HG03280 (cell line): ENCODE data around the gene FGD2.
A peak's percentile ranks its signal among the peaks of the same experiment; 100 is the strongest.

Experiments used
- ATAC-seq: cut with Tn5 transposase; IDR thresholded peaks from one replicate; pipeline ENCODE4 v1.9.1; 2021; ENCODE audit warnings: mild to moderate bottlenecking, moderate library complexity; ENCODE audit not compliant: unreplicated experiment

FGD2 gene

GRCh38 chr6:37016995-37017394 is 11.5 kb downstream of the FGD2 start:
- ATAC-seq = no peak

DNA sequence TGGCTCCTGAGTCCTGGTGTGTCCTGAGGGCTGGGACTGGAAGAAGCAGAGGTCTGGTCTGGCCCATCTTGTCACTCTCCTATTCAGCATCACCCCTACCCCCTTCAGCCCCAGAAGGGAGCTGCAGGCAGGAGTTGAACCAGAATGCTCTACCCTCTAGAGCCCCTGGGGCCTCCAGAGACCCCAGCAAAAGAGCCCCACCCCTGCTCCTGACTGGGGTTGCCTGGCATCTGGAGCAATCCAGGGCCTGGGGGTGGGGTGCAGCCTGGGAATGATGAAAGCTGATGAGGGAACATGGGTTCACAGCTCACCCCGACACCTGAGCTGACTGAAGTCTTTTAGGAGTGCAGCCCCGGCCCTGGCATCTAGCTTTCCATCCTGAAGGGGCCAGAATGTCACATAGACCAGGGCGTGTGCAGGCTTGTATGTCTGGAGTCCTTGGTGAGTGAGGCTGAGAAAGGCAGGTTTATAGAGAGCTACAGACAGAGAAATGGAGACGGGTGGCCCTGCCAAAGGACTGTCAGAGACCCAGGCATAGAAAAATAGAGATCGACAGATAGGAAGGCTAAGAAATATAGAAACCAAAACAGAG is 12.2 kb downstream of the FGD2 start:
- ATAC-seq = no peak

GRCh38 chr6:37018198-37019064 is 13.0 kb downstream of the FGD2 start:
- ATAC-seq = peak; percentile 93

DNA sequence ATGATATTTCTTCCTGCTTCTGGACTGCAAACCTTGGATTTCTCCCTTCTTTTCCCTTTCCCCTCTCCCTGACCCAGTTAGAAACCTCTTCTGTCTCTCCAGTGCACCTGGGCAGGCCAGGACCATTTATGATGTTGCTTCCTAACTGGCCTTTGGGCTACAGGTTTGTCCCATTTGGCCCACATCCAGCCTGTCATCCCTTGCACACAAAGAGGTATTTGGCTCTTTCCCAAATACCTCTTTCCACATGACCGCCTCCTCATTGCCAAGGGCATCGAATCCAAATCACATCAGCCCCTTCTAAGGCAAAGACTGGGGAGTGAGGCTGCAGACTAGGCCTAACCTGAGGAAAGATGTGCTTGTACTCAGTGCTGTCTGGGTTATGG is 13.6 kb downstream of the FGD2 start:
- no peak for ATAC-seq

DNA sequence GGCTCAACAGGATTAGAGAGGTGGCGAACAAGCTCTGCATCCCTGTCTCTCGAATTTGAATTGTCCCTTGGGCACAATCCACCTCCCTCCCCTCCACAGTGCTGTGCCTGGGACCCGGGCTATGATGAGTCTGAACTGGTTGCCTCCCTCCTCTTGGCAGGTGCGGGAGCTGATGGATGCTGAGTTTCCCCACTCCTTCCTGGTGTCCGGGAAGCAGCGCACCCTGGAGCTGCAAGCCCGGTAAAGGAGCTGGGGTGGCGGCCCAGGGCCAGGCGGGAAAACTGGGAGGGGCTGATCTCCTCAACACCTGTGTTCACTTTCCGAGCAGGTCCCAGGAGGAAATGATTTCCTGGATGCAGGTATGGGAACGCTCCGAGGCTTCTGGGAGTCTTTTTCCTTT is 14.9 kb downstream of the FGD2 start:
- ATAC-seq = no peak

- no peak for ATAC-seq
These were observed 15.4 kb downstream of the FGD2 start for GRCh38 chr6:37020812-37021211.

DNA sequence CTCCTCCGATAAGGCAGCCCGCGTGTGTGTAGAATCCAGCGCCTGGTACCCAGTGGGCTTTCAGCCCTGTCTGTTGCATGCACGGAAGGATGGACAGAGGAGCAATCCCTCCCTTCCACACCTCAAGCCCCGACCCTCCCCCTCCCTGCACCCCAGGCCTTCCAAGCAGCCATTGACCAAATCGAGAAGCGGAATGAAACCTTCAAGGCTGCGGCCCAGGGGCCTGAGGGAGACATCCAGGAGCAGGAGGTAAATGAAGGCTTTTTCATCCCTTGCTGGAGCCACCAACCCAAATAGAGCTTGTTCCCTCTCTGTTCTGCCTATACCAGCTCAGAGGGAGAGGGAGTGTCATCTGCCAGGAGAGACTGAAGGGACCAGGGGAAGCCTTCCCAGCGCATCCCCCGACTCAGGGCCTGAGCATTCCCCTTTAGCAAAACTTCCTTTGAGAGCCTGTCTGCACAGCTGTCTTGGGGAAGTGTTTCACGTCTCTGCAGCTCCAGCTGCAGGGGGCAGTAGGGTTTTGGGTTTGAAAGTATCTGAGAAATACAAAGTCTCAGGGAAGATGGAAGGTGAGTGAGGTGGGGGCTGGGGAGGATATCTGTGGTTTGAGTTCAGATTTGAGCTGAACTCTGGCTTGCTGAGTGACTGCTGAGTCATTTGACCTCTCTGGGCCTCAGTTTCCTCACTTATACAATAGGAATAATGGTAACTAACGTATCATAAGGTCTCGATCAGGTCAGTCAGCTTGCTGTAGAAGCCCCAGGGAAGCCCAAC is 16.1 kb downstream of the FGD2 start:
- no peak for ATAC-seq

GRCh38 chr6:37022135-37022863 is 16.8 kb downstream of the FGD2 start:
- ATAC-seq = no peak

DNA sequence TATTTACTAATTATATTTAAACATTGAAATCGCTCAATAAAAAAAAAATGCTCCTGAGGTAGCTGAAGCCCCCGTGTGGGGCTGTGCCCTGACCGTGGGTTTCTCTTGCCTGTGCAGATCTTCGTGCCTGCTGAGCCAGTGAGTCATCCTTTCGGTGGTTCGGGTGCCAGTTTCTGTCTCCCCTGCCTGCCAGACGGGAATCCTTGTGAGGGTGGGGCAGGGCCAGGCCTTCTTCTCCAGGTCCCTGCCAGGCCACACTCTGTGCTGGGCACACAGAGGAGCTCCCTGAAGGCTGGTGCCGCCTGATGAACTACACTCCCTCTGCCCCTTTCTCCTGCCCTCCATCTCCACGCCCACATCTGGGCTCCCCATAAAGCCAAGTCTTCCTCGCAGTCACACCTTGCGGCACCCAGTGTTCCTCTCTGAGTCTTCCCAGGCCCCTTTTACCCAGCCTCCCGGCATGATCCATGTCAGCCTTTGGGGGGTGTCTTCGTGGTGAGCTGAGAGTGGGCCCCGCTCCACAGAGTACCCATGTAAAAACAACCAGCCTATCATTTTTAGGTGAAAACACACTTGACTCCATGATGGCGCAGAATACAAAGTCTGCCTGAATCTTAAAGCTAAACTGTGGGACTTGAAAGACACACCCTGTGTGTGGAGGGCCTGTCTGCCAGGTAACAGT is 19.3 kb downstream of the FGD2 start:
- no peak for ATAC-seq

- ATAC-seq = no peak
These were observed 20.4 kb downstream of the FGD2 start for GRCh38 chr6:37025621-37026466.

DNA sequence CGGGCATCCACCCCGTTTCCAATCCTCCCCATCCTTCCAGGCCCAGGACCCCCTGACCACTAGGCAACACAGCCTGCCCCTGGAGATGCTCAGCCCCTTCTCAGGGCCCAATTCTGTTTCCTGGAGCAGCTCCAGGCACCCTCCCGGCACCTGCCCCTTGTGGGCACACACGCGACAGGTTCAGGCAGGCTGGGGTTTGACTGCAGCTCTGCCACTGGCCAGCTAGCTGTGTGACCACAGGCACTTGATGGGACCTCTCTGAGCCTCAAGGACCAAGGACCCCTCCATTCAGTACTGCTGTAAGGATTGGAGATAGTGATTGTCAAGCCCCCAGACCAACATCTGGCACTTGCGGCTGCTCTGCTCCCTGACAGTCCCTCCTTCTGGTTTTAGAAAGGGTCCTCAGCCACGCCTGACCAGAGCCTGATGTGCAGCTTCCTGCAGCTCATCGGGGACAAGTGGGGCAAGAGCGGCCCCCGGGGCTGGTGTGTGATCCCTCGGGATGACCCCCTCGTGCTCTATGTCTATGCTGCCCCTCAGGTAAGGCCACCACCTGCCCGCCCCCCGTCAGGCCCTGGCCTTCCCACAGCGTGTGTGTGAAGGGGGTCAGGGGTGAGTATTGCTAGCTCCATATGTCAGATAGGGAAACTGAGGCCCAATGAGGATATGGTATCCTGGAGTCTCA is 21.7 kb downstream of the FGD2 start:
- no peak for ATAC-seq

- ATAC-seq = no peak
These were observed 22.5 kb downstream of the FGD2 start for GRCh38 chr6:37027811-37028469.

DNA sequence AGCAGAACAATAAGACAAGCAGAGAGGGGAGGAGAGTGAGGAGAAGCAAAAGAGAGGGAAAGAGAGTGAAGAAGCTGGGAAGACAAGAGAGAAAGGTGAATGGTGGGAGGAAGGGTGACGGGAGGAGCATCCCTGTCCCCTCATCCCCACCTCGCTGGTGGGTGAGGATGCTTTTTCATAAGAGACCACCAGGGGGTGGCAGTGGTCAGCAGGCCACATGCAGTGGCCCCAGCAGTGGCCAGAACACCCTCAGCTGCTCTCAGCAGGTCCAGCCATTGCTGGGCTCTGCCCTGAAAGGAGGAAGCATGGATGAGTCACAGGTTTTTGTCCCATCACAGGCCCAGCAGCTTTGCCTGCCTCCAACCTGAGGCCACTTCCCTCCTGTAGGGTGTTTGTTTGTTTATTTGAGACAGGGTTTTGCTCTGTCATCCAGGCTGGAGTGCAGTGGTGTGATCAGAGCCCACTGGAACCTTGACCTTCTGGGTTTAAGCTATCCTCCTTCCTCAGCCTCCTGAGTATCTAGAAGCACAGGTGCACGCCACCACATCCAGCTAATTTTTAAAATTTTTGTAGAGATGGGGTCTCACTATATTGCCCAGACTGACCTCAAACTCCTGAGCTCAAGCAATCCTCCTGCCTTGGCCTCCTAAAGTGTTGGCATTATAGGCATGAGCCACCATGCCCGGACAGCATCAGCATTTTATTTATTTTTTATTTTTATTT is 24.0 kb downstream of the FGD2 start:
- no peak for ATAC-seq

DNA sequence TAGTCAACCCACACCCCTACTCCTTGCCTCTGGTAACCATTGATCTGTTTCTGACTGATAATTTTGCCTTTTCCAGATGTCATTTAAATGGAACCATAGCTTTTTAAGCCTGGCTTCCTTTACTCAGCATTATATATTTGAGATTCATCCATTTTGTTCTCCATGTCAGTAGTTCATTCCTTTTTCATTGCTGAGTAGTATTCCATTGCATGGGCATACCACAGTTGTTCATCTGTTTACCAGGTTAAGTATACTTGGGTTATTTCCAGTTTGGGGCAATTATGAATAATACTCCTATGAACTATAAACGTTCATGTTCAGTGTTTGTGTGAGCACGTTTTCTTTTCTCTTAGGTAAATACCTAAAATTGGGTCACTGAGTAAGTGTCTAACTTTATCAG is 25.1 kb downstream of the FGD2 start:
- no peak for ATAC-seq

DNA sequence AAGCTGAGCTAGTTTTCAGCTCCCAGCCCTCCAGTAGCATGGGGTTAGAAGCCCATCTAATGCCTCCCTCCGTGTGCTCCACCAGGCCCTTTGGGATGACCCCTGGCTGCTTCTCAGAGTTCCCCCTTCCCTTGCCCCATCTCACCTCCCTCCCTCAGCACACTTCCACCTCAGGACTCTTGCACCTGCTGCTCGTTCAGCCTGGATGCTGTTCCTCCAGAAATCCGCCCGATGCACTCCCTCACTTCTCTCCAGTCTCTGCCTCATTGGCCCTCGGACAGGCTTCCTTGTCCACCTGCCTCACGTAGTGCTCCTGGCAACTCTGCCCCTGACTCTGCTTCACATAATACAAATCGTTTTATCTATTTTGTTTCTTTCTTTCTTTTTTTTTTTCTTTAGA is 26.8 kb downstream of the FGD2 start:
- ATAC-seq = no peak

GRCh38 chr6:37033255-37033654 is 27.8 kb downstream of the FGD2 start:
- ATAC-seq = peak; percentile 70

GRCh38 chr6:37033819-37034795 is 28.7 kb downstream of the FGD2 start:
- no peak for ATAC-seq
